Measurements from ENCODE around the gene PACRG. TPM values are rescaled to one million over a fixed set of nuclear protein-coding genes. Genes with fewer than 3 reads are reported as not detected.

Gene PACRG
- total and polyA plus RNA-seq, 2 experiments from 2014 or later = not detected

DNA sequence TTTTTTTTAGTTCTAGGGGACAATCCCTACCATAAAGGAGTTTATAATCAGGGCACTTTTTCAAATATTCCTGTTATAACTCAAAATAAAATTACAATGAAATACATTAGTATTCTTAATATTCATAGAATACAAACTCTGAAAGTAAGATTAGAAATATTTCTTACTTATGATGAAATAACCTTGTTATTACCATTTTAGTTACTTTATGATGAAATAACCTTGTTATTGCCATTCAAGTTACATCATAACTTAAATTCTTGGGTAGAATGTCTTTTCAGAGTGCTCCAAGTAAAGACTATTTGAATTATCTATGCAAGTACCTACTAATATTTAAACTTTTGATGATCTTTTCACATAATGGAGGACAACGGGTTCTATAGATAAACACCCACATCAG is 43.2 kb downstream of the PACRG start:
- Histone ChIP-seq H3K9ac (no peak overlapping the region), H3F3A (ENCODE audit: insufficient read depth) (no peaks in the 10 kb centered on the region), H3K4me3 (no peak overlapping the region), H3K79me2 (ENCODE audit: insufficient read depth) (no peaks in the 10 kb centered on the region), H3K27ac (no peak overlapping the region), H4K20me1 (ENCODE audit: insufficient read depth) (no peaks in the 10 kb centered on the region), H3K9me3 (ENCODE audit: low read depth) (no peaks in the 10 kb centered on the region), H3K4me1 (ENCODE audit: insufficient read depth) (no peaks in the 10 kb centered on the region), H2AFZ (no peak overlapping the region), H3K4me2 (ENCODE audit: unreplicated experiment) (no peak overlapping the region), H3K36me3 (ENCODE audit: low read depth) (no peaks in the 10 kb centered on the region), H3K9me2 (ENCODE audit: insufficient read depth) (no peaks in the 10 kb centered on the region; the same call in 1 of the 2 replicates), H3K27me3 (replicated peaks; ENCODE audit: insufficient read depth) (no peaks in the 10 kb centered on the region)
- in situ Hi-C loops (cut with MboI) = no loop called here
- 38 to 44% methylated on average over 1 of the region's 1 CpG for WGBS, 2 experiments (ENCODE audit: low coverage in 1 of 2, low lambda C conversion rate in 2 of 2, missing lambda C conversion rate in 2 of 2)
- no peak for TF ChIP-seq EZH2 (IDR thresholded peaks at IDR 0.05; ENCODE audit: insufficient read depth, poor library complexity, severe bottlenecking)
- no peak for TF ChIP-seq EZH2phosphoT487 (IDR thresholded peaks at IDR 0.05; ENCODE audit: insufficient read depth, low read depth)
- no peak for DNase-seq

DNA sequence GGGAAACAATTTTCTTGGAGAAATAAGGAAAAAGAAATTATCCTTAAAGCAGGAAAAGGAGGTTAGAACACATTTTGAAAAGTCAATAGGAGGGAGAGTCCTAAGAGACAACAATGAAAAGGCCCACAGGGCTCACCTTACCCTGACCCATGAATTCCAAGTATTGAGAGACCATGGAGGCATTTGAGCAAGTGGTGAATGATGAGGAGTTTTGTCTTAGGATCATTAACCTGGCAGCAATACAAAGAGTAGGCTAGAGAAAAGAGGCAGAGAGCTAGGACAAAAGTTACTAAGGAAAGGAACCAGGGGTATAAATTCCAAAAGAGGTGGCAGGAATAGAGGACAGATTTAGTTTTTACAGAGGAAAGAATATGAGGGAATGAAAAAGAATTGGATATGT is 44.7 kb downstream of the PACRG start:
- Histone ChIP-seq H3K79me2 (ENCODE audit: insufficient read depth) (no peaks in the 10 kb centered on the region), H3K9ac (no peak overlapping the region), H3K4me2 (ENCODE audit: unreplicated experiment) (no peak overlapping the region), H3F3A (ENCODE audit: insufficient read depth) (no peaks in the 10 kb centered on the region), H3K4me3 (no peak overlapping the region), H3K9me3 (ENCODE audit: low read depth) (no peaks in the 10 kb centered on the region), H2AFZ (no peak overlapping the region), H4K20me1 (ENCODE audit: insufficient read depth) (no peaks in the 10 kb centered on the region), H3K9me2 (ENCODE audit: insufficient read depth) (no peaks in the 10 kb centered on the region), H3K4me1 (ENCODE audit: insufficient read depth) (no peaks in the 10 kb centered on the region), H3K27me3 (replicated peaks; ENCODE audit: insufficient read depth) (no peaks in the 10 kb centered on the region), H3K27ac (no peak overlapping the region), H3K36me3 (ENCODE audit: low read depth) (no peaks in the 10 kb centered on the region)
- in situ Hi-C loops (cut with MboI) = no loop called here
- DNase-seq = no peak
- TF ChIP-seq EZH2phosphoT487 (IDR thresholded peaks at IDR 0.05; ENCODE audit: insufficient read depth, low read depth) = no peak
- no peak for TF ChIP-seq EZH2 (IDR thresholded peaks at IDR 0.05; ENCODE audit: insufficient read depth, poor library complexity, severe bottlenecking)

GRCh38 chr6:162773996-162774395 is 46.2 kb downstream of the PACRG start:
- Histone ChIP-seq H3K9me2 (ENCODE audit: insufficient read depth) (no peaks in the 10 kb centered on the region), H3K36me3 (ENCODE audit: low read depth) (no peaks in the 10 kb centered on the region), H3K4me1 (ENCODE audit: insufficient read depth) (no peaks in the 10 kb centered on the region), H4K20me1 (ENCODE audit: insufficient read depth) (no peaks in the 10 kb centered on the region), H3K4me3 (no peak overlapping the region), H3K27ac (no peak overlapping the region), H3K79me2 (ENCODE audit: insufficient read depth) (no peaks in the 10 kb centered on the region), H3K4me2 (ENCODE audit: unreplicated experiment) (no peak overlapping the region), H3K9me3 (ENCODE audit: low read depth) (no peaks in the 10 kb centered on the region), H3K9ac (no peak overlapping the region), H2AFZ (no peak overlapping the region), H3F3A (ENCODE audit: insufficient read depth) (no peaks in the 10 kb centered on the region), H3K27me3 (replicated peaks; ENCODE audit: insufficient read depth) (no peaks in the 10 kb centered on the region)
- in situ Hi-C loops (cut with MboI) = no loop called here
- no peak for DNase-seq
- no peak for TF ChIP-seq EZH2 (IDR thresholded peaks at IDR 0.05; ENCODE audit: insufficient read depth, poor library complexity, severe bottlenecking)
- TF ChIP-seq EZH2phosphoT487 (IDR thresholded peaks at IDR 0.05; ENCODE audit: insufficient read depth, low read depth) = no peak
- 53 to 55% methylated on average over 3 of the region's 3 CpGs for WGBS, 2 experiments (ENCODE audit: low coverage in 1 of 2, low lambda C conversion rate in 2 of 2, missing lambda C conversion rate in 2 of 2)

- 29 to 34% methylated on average over 7 of the region's 7 CpGs for WGBS, 2 experiments (ENCODE audit: low coverage in 1 of 2, low lambda C conversion rate in 2 of 2, missing lambda C conversion rate in 2 of 2)
- Histone ChIP-seq H3K9ac (no peak overlapping the region), H4K20me1 (ENCODE audit: insufficient read depth) (no peaks in the 10 kb centered on the region), H3K9me2 (ENCODE audit: insufficient read depth) (no peaks in the 10 kb centered on the region), H3K4me1 (ENCODE audit: insufficient read depth) (no peaks in the 10 kb centered on the region), H3F3A (ENCODE audit: insufficient read depth) (no peaks in the 10 kb centered on the region), H3K79me2 (ENCODE audit: insufficient read depth) (no peaks in the 10 kb centered on the region), H3K9me3 (ENCODE audit: low read depth) (no peaks in the 10 kb centered on the region), H3K27me3 (replicated peaks; ENCODE audit: insufficient read depth) (no peaks in the 10 kb centered on the region), H3K4me2 (ENCODE audit: unreplicated experiment) (no peak overlapping the region), H3K36me3 (ENCODE audit: low read depth) (no peaks in the 10 kb centered on the region), H3K4me3 (no peak overlapping the region), H2AFZ (no peak overlapping the region), H3K27ac (no peak overlapping the region)
- DNase-seq = no peak
- in situ Hi-C loops (cut with MboI) = no loop called here
- no peak for TF ChIP-seq EZH2phosphoT487 (IDR thresholded peaks at IDR 0.05; ENCODE audit: insufficient read depth, low read depth)
- TF ChIP-seq EZH2 (IDR thresholded peaks at IDR 0.05; ENCODE audit: insufficient read depth, poor library complexity, severe bottlenecking) = no peak
Measured at GRCh38 chr6:162777091-162777490, 49.3 kb downstream of the PACRG start.

- no peak overlapping the region for H3K4me2 ChIP-seq (ENCODE audit: unreplicated experiment)
- no peak for TF ChIP-seq EZH2 (IDR thresholded peaks at IDR 0.05; ENCODE audit: insufficient read depth, poor library complexity, severe bottlenecking)
- no peak for TF ChIP-seq EZH2phosphoT487 (IDR thresholded peaks at IDR 0.05; ENCODE audit: insufficient read depth, low read depth)
- no peaks in the 10 kb centered on the region for H4K20me1 ChIP-seq (ENCODE audit: insufficient read depth)
- no peaks in the 10 kb centered on the region for H3K36me3 ChIP-seq (ENCODE audit: low read depth)
- no peak overlapping the region for H3K9ac ChIP-seq
- H3K4me1 ChIP-seq (ENCODE audit: insufficient read depth) = no peaks in the 10 kb centered on the region
- no peaks in the 10 kb centered on the region for H3K79me2 ChIP-seq (ENCODE audit: insufficient read depth)
- no peak for DNase-seq
- H3K27ac ChIP-seq = no peak overlapping the region
- H3K9me3 ChIP-seq (ENCODE audit: low read depth) = no peaks in the 10 kb centered on the region
- no peaks in the 10 kb centered on the region for H3F3A ChIP-seq (ENCODE audit: insufficient read depth)
- no peak overlapping the region for H3K4me3 ChIP-seq
- H2AFZ ChIP-seq = no peak overlapping the region
- in situ Hi-C loops (cut with MboI) = no loop called here
- H3K9me2 ChIP-seq (ENCODE audit: insufficient read depth) = no peaks in the 10 kb centered on the region
- 72 to 80% methylated on average over 8 of the region's 8 CpGs for WGBS, 2 experiments (ENCODE audit: low coverage in 1 of 2, low lambda C conversion rate in 2 of 2, missing lambda C conversion rate in 2 of 2)
- H3K27me3 ChIP-seq (replicated peaks; ENCODE audit: insufficient read depth) = no peaks in the 10 kb centered on the region
Measured at GRCh38 chr6:162778603-162779002, 50.8 kb downstream of the PACRG start.
